GM10248 (cell line): ENCODE data around the gene HAO2.

Experiments used
- CTCF ChIA-PET: fragments of 300-600 bp; sonication (Branson Sonifier 250); formaldehyde crosslinking; extraction: SDS; loops from one replicate; lab custom pipeline; 2021; ENCODE audit warnings: antibody characterized with exemption; lab: Yijun Ruan, JAX
- POLR2A ChIA-PET: fragments of 350-650 bp; sonication (Branson Sonifier 250); formaldehyde crosslinking; extraction: SDS; loops from one replicate; lab custom pipeline; 2020; ENCODE audit warnings: antibody characterized with exemption; lab: Yijun Ruan, JAX
- DNase-seq: peaks from one replicate; pipeline ENCODE4 v3.0.0; 2012; ENCODE audit errors: extremely low spot score
- CTCF ChIP-seq: IDR thresholded peaks from 2 replicates; pipeline ENCODE4 v1.5.1; 2012; ENCODE audit warnings: mild to moderate bottlenecking, low read depth; ENCODE audit errors: extremely low read depth, missing control alignments, control extremely low read depth

HAO2 gene

DNA sequence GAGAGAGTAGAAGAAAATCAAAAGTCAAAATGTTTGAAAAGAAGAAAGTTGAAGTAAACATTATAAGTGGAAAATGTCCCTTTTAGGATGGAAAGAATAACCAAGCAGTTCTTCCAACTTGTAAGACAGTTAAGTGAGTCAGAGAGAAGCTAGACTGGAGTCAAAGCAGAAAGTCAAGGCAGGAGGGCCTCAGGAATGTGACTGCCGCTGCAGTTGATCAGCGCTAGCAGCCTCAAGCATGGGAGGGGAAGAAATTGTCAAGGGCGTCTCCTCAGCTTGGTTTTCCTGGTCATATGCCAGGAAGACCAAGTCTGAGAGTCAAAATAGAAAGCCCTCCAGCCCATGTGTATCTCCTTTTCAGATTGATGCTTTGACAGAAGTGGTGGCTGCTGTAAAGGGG, 23.2 kb downstream of the HAO2 start:
- no peak for DNase-seq
- no peak for TF ChIP-seq CTCF
- ChIA-PET CTCF (no interaction called here), POLR2A (interaction anchor here (0.6 kb wide), 1 partner anchor 345 kb away, joined by 6 read pairs; no protein-coding TSS in a partner anchor)

- no peak for DNase-seq
- POLR2A ChIA-PET: no interaction called here
- TF ChIP-seq CTCF: no peak
- CTCF ChIA-PET: no interaction called here
Measured at GRCh38 chr1:119394085-119394484, 25.5 kb downstream of the HAO2 start.

GRCh38 chr1:119396982-119397381, 28.4 kb downstream of the HAO2 start:
- TF ChIP-seq CTCF: no peak
- POLR2A ChIA-PET: no interaction called here
- DNase-seq: no peak
- CTCF ChIA-PET: interaction anchor here (0.7 kb wide), 1 partner anchor 17 kb away, joined by 3 read pairs; no protein-coding TSS in a partner anchor

DNA sequence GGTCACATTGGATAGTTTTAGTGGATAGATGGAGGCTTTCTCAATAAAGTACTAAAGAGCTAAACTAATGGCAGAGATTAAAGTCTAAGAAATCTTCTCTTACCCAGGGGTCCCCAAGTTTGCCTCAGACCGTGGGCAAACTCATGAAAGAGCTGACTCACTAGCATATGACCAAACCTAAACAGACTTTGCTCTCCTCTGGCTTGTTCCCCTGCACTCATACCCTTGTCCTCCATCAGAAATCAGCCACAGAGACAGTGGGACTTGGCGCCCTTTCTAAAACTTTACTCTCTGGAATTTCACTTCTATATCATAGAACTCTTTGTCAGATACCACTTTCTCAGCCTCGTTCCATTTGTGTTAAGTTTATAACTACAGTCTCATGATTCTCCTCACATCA, 29.4 kb downstream of the HAO2 start:
- DNase-seq: no peak
- ChIA-PET CTCF (interaction anchor here (1.2 kb wide), 1 partner anchor 9 kb away, joined by 3 read pairs; no protein-coding TSS in a partner anchor), POLR2A (no interaction called here)
- TF ChIP-seq CTCF: no peak

GRCh38 chr1:119404736-119405135, 36.2 kb downstream of the HAO2 start:
- CTCF ChIA-PET: interaction anchor here (1.0 kb wide), 1 partner anchor 25 kb away, joined by 3 read pairs; no protein-coding TSS in a partner anchor
- POLR2A ChIA-PET: no interaction called here
- no peak for DNase-seq
- TF ChIP-seq CTCF: no peak

DNA sequence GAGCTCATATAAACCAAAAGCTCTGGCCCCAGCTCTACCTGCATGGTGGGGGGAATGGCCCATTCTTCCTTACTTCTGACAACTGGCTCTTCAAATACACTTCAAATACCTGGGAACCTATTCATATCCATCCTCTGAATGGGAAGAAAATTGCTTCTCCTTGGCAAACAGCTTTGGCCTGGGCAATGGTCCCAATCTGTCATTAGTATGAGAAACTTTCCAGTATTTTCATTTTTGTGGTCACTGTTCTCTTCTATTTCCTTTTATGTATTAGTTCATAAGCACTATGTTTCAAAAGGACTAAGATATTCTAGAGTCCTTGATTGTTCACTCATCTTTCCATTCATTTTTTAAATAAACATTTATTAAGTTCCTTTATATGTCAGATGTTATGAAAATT, 41.1 kb downstream of the HAO2 start:
- DNase-seq: no peak
- TF ChIP-seq CTCF: no peak
- POLR2A ChIA-PET: no interaction called here
- CTCF ChIA-PET: no interaction called here
